ENCODE data around the gene TMEM98. TPM values are rescaled to one million over a fixed set of nuclear protein-coding genes. Genes with fewer than 3 reads are reported as not detected.

Gene TMEM98
- total and polyA plus RNA-seq, 9 of the 15 experiments (the other 6 are each of a cell fraction or from before 2014, with no cell fraction given), result 33.5 to 164 (median 84.7) TPM

- peak in 1 of 2 experiments; percentile 63 for TF ChIP-seq AFF1 (IDR thresholded peaks at IDR 0.05; ENCODE audit: low read depth in 1 of 2, partially characterized antibody in 2 of 2)
- TF ChIP-seq PTTG1 (tag; IDR thresholded peaks at IDR 0.05; ENCODE audit: low read depth), result no peak
- TF ChIP-seq HDAC3 (IDR thresholded peaks at IDR 0.05; ENCODE audit: borderline replicate concordance, partially characterized antibody), result no peak
- TF ChIP-seq MTF1 (CRISPR knock-in tag; IDR thresholded peaks at IDR 0.05; ENCODE audit: borderline replicate concordance), result no peak
- no peak for TF ChIP-seq NUFIP1 (IDR thresholded peaks at IDR 0.05; ENCODE audit: partially characterized antibody)
- no peak for TF ChIP-seq KLF1 (tag; IDR thresholded peaks at IDR 0.05)
- no peak for TF ChIP-seq ZNF224 (CRISPR knock-in tag; IDR thresholded peaks at IDR 0.05)
- TF ChIP-seq DLX4 (CRISPR knock-in tag; IDR thresholded peaks at IDR 0.05), result no peak
- TF ChIP-seq ELF4 (CRISPR knock-in tag; IDR thresholded peaks at IDR 0.05), result no peak
Observed at GRCh38 chr17:32992321-32993033, 64.5 kb downstream of the TMEM98 start (continued).

Measured in K562 (cell line).